GM19240 (cell line): Measurements from ENCODE around the gene ADGRL3.
"Not testable (repeated sequence)": the region's sequence is repeated elsewhere in the genome, so short reads cannot be mapped to it uniquely, and the experiment has no call there.

Source experiments
- DNase-seq: peaks from one replicate; pipeline ENCODE4 v3.0.0; 2011; ENCODE audit warnings: low spot score; ENCODE audit not compliant: insufficient read length

ADGRL3 gene

DNA sequence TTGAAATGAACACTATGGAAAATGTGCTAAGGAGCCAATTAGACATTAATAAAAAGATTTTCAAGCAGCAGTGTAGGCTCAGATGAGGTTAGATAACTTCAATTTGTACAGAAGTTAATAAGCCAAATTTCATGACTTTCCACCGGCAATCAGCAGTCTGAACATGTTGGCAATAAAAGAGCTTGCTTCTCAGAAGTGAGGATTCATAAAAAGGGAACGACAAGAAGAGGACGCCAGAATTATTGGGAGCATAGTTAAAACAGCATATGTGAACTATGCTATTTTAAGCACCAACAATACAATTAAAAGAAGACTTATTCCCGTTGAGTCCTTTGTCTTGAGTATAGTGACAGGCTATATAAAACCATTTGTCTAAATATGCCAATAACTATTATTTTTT is 785.3 kb downstream of the ADGRL3 start:
- no peak for DNase-seq

DNA sequence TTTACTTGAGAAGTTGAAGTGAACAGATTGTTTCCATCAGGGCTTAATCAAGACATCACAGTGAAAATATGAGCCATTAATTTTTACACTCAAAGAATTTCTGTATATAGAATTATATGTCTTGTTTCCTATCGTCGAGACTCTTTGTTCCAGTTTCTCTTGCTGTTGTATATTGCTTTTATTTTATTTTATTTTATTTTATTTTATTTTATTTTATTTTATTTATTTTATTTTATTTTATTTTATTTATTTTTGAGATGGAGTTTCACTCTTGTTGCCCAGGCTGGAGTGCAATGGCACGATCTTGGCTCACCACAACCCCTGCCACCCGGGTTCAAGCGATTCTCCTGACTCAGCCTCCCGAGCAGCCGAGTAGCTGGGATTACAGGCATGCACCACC is 786.8 kb downstream of the ADGRL3 start:
- DNase-seq: not testable (repeated sequence)

DNA sequence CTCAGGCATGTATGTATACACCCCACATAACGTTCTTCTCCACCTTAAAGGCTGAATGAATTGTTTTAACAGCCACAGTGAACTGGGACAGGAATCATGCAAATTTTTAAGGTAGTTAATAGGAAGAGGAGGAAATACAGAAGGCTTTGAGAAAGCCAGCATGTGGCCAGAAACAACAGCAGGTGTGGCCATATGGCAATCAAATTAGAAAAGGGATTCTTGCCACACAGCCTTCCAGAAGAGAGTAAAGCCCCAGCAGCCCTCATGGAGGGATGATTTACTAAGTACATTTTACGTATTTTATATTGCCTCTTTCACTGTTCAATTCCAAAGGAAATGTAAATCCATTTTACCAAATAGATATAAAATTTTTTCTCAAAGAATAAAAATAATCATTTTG is 792.2 kb downstream of the ADGRL3 start:
- DNase-seq: no peak

DNA sequence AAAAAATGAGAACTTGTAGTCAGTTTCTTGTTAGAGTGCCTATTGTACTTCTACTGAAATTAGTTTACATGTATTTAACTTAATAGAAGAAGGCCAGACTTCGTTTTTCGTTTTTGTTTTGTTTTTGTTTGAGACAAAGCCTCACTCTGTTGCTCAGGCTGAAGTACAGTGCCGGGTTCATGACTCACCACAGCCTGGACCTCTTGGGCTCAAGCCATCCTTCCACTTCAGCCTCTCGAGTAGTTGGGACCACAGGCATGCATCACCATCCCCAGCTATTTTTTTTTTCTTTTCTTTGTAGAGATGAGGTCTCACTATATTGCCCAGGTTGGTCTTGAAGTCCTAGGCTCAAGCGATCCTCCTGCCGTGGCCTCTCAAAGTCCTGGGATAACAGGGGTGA is 793.9 kb downstream of the ADGRL3 start:
- DNase-seq: no peak

DNA sequence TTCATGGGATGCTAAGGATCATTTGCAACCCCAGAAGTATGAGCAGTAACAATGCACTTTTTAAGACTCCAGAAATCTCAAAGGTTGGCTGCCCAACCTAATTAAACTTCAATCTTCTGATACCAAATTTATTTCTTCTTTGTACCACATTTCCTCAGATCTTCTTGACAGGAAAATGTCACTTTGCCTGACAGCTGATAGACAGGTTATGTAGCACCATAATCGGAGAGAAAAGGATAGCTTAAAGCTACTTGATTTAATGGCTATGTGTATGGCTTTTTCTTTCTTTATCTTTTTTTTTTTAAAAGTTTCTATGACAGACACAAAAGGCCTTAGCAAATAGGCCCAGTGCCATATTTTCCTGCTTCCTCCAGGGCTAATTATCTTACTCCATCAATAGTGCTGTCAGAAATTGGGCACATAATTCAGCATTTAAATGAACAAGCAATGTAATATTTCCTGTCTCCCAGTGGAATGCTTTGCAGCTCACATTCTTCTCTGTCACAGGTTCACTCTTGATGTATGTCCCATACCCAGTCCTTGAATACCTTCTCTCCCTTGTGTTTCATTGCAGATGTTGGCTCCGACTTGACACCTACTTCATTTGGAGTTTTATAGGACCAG is 795.7 kb downstream of the ADGRL3 start:
- DNase-seq: no peak

DNA sequence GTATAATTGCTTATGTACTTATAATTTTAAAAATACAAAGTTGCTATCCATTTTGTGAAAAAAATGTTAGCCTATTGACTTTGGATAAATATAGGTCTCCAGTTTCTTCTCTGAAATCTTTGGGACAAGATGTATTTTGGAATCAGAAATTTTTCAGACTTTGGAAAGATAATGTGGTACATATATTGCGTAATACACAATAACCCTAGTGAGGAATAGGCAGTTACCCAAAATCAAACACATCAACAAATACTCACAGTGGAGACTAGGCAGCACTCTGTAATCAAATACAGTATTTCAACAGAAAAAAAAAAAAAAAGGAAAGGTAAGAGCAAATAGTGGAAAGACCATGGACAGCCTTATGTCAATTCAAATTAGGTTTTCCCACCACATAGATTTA is 796.8 kb downstream of the ADGRL3 start:
- no peak for DNase-seq

DNA sequence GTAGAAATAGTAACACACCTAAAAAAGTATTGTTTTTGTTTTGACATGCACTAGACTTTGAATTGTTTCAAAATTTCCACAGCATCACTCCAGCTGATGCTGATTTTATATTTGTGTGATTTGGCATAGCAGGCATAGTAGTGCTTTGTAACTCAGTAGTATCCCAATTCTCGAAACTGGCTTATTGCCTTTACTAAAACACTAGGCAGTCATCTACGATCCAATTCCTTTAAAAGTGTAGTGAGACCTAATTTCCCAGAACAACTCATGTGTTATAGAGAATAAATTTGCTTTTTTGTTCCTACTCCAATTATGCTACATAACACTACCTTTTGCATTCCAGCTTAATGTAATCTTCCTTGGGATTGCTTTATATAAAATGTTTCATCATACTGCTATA is 797.7 kb downstream of the ADGRL3 start:
- DNase-seq: no peak

DNA sequence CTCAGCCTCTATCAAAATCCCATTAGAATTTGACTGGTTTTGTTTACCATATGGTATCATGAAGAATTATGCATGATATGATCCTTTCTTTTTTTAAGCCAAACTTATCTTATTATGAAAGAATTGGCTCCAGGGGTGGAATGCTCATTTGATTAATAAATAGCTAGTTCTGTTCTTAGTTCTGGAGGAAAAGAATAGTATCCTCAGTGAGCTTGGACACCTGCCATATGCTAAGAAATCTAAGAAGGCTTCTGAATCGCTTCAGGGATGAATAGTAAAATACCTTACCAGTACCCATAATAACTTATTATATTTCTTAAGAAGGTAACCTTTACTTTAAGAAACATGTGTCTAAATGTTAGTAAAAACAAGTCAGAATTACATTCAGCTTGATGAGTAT is 803.6 kb downstream of the ADGRL3 start:
- no peak for DNase-seq

DNA sequence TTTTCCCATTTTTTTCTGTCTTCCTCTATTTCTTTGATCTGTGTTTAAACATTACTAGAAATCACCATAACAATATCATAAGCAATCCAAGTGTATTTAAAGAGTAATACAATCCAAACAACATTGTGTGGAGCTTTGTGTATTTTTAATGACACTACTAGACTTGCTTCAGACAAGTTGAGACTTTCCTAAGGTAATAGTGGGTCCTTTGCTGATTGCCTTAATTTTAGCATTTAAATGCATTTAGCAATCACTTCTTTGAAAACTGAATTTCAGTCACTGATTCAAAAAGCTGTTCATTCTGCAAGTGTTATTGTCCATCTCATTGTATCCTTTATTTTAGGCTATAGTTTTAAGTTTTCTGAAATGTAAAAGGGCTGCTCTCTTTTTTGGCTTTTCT is 804.8 kb downstream of the ADGRL3 start:
- DNase-seq: no peak

DNA sequence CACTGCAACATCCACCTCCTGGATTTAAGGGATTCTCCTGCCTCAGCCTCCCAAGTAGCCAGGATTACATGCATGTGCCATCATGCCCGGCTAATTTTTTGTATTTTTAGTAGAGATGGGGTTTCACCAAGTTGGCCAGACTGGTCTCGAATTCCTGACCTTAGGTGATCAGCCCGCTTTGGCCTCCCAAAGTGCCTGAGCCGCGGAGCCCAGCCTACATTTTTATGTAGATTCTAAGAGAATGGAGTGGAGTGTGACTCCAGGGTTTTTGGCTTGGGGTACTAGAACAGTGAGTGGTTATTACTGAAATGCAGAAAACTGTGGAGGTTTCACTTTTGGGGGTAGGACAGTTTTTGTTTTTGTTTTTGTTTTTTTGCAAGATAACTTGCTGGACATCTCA is 806.0 kb downstream of the ADGRL3 start:
- no peak for DNase-seq

DNA sequence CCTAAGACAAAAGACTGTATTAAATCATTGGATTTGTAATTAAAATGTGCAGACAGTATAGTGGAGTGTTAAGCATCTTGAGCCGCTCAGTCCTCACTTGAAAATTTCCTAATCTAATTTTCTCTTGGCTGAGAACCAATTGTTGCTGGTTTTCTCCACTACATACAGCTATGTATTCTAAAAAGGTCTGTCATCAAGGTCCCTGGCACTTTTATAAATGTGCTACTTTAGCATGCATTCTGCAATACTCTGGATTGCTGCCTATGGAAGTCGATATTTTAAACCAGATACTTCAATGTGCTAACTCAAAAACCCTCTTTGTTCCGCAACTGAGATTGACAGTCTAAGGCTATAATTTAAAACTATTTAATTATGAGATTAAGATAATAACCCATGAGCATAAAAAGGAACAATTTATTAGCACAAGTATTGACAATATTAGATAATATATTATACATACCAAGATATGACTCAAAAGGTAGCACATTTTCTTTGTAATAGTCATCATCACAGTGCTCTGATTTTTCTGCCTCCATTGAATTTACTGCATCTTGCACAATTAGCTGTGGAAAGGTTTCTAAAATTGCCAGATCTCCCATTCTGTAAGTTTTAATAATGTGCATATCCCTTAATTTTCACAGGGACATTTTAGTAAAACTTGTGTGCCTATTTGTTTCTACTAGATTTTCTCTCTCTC is 815.1 kb downstream of the ADGRL3 start:
- DNase-seq: no peak

DNA sequence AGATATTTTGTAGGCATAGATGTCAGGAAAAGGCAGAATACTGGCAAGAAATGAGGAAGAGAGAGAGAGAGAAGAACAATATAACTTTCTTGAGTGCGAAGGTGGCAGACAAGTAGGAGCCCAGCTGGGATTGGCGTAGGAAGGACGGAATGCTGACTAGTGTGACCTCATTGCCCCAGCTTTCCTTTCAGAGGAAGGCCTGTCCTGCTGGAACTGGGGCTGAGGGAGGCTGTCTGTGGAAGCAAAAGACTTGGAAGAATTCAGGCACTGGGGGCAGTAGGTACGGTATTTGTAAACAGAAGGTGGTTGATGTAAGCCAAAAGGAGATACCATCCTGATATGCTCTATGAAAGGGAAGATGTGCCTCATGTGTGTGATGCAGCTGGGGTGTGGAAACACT is 818.4 kb downstream of the ADGRL3 start:
- no peak for DNase-seq

DNA sequence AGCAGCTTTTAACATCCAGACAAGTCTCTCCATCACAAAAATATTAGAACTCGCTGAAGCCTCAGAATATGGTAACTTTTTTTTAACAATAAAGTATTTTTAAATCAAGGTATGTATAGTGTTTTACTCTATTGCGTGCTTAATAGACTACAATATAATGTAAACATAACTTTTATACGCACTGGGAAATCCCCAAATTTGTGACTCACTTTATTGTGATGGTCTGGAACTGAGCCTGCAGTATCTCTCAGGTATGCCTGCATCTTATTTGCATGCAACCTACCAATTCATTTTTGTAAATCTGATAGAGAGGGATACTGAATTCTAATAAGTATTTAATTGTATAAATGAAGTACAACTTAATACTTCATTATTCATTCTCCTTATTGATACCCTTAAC is 823.5 kb downstream of the ADGRL3 start:
- no peak for DNase-seq

DNA sequence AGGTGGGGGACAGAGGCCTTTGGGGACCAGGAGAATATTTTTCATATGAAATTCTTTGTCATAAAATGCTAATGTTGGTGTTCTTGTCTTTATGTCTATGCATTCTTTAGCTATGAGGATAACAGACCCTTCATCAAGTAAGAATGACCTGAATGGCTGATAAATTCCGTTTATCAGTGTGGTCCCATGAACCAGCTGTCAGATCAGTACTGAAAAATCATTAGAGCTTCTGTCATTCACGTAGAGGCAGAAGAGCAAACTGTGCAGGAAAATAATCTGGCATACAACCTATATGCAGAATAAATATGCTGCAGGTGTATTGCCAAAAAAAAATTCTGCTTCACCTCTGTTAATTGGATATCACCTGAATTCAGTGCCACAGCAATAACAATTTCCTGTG is 828.6 kb downstream of the ADGRL3 start:
- no peak for DNase-seq

DNA sequence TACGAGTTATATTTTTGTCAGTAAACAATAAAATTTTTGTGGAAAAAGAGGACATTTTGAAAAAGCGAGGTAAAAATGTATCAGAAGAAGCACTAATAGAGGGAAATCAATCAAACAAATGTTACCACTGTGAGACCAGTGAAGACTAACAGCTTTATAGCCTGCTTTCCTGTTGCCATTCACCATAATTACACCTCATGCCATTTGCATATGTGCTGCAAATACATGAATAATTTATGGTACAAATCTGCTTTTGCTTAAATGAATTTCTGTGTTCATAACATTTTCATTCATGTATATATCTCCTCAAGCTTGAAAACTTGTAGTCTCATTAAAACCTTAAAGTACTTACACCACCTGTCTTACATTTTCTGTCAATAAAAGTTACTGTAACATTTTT is 830.8 kb downstream of the ADGRL3 start:
- DNase-seq: no peak

DNA sequence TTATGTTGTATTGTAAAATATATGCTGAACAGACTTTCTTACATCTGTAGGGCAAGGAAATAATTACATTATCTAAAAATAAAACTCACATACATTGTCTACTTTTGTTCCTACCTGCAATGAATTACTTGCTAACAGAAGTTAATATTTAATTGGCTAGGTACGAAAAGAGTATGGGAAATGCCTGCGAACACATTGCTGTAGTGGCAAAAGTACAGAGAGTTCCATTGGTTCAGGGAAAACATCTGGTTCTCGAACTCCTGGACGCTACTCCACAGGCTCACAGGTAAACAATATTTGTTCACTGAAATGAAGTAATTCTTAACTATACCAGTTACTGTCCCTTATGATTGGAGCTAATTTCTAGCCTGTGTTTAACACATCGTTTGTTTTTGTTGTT is 837.4 kb downstream of the ADGRL3 start:
- DNase-seq: no peak

DNA sequence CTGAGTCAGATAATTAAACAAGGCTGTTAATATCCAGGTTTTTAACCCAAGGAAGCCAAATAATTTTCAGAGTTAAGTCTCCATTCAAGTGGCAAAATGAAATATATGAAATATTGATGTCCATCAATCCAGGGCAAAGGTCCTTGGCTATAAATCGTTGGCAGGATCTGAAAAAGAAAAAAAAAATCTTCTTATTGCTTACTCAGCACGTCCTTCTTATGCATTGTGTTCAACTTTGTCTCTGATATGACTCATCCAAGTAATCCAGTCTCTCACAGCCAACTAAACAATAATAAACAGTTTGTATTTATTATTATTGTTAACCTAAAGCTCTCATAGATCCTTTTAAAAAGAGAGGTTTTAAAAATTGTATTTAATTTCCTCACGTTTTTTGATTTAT is 851.2 kb downstream of the ADGRL3 start:
- DNase-seq: no peak

DNA sequence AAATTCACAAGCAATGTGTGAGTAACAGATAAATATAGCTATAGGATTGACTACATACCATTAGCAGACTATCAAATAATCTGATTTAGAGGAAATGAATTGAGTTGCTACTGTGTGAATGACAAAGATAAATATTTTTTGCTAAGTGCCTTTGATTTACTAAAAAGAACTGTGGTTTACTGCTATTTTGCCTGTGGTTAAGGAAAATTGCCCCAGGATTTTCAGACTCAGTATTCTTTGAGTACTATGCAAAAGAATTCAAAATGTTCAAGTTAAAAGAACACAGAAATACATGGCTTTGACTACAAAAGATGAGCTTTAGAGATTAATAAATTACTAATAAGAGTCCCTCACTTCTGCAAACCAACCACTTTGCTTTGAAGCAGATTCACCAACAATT is 853.8 kb downstream of the ADGRL3 start:
- DNase-seq: no peak

DNA sequence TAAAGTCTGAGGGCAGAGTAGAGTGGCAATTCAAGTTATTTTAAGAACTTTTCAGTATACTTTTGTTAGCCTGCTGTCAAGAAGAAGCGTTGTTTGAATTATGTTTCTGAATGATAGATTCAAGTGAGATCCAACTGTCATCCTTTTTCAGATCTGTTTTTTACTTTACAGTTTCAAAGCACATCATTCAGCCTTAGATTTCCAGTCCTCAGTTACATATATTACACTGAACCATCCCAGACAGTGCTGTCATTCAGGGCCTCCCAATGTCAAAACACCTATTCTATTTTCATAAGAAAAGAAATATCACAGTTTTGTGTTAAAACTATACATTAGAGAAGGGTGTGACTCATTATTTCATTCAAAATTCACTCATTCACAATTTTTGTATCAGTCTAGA is 856.9 kb downstream of the ADGRL3 start:
- DNase-seq: no peak

DNA sequence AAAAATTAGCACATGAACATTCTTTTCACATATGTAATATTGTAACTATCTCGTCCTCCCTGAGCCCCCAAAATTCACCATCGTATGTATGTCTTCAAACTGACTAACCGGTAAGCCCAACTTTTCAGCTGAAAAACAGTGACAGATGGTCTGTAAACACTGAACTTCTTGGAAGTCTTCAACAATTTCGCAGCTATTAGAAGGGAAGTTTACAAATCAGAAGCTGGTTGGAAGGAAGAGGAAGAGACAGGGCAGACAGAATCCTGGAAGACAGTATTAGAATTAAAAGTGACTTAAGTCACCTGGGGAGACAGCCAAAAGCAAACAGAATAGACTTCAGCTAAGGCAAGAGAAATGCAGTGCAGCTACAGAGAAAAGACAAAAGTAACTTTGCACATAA is 858.4 kb downstream of the ADGRL3 start:
- no peak for DNase-seq

DNA sequence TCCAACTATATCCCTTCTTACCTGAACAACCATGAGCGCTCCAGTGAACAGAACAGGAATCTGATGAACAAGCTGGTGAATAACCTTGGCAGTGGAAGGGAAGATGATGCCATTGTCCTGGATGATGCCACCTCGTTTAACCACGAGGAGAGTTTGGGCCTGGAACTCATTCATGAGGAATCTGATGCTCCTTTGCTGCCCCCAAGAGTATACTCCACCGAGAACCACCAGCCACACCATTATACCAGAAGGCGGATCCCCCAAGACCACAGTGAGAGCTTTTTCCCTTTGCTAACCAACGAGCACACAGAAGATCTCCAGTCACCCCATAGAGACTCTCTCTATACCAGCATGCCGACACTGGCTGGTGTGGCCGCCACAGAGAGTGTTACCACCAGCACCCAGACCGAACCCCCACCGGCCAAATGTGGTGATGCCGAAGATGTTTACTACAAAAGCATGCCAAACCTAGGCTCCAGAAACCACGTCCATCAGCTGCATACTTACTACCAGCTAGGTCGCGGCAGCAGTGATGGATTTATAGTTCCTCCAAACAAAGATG is 870.2 kb downstream of the ADGRL3 start:
- no peak for DNase-seq

DNA sequence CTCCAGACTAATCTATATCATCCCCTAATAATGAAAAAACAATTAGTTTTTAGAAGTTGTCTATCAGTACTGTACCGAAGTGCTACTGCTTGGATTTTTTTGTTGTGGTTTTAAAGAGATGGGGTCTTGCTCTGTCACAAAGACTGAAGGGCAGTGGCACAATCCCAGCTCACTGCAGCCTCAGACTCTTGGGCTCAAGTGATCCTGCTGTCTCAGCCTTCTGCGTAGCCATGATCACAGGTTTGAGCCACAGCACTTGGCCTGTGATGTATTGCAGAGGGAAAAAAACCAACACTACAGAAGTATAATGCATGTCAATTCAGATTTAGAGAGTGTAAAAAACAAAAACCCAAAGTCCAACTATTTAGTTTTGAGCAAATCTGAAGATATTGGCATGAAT is 875.0 kb downstream of the ADGRL3 start:
- DNase-seq: no peak

DNA sequence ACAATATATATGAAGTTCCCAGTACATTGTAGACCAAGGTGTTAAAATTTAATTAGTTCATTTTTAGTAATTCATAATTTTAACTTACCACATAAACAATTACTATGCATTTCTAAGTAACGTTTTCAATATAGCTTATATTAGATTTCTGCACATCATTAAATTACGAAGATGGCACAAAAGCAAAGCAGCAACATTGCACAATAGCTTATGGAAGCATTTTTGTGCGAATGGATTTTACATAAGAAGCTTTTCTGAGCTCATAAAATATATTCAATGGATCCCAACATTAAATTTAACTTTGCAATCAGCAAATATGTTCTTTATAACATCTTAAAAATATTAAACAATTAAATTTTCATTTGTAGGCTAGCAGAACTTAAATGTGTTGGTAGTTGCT is 875.4 kb downstream of the ADGRL3 start:
- DNase-seq: no peak
